ENCODE data around the gene CDKN2AIPNL. TPM values are rescaled to one million over a fixed set of nuclear protein-coding genes. Genes with fewer than 3 reads are reported as not detected.
A peak's percentile ranks its signal among the peaks of the same experiment; 100 is the strongest.

The CDKN2AIPNL gene
- polyA plus RNA-seq, 1 of the 3 experiments (the other 2 are of a cell fraction), result 23.3 TPM

DNA sequence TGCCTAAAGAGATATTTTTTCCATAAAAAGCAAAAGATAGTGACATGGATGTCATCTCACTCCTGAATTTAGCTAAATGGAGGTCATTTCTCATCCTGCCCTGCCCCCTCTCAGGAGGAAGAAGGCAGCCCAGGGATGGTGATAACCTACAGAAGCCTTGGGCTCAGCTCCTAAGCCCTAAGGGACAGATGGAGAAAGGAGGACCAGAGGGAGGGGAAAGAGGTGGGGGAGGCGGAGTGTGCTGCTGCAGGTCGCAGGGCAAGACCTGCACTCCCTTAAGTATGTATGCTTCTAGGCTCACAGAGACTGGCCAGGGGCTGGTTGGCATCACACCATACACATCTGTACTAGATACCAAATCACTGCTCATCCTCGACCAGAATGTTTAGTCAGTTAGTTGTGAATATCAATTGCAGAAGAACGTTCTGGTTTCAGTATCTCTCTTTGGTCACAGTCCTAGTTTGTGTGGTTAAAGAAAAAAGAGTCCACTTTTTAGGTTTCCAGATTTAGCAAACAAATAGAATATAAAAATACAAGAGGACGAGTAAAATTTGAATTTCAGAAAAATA, 18.4 kb upstream of the CDKN2AIPNL start:
- Histone ChIP-seq H3K9ac (no peak overlapping the region), H3K4me3 (ENCODE audit: low read depth in 2 of 2, low read length in 1 of 2) (no peak overlapping the region), H3K79me2 (ENCODE audit: insufficient read depth) (no peaks in the 10 kb centered on the region), H4K20me1 (ENCODE audit: insufficient read depth) (no peaks in the 10 kb centered on the region), H3K4me2 (no peak overlapping the region), H2AFZ (ENCODE audit: low read depth) (no peak overlapping the region), H3K4me1 (ENCODE audit: control insufficient read depth in 1 of 2, insufficient read depth in 2 of 2, low read depth in 1 of 2, low read length in 1 of 2) (peaks cover 2 to 4% of the 10 kb centered on the region in 2 experiments; a peak in 3 of 4 replicates), H3K27me3 (ENCODE audit: insufficient read depth) (no peaks in the 10 kb centered on the region), H3K36me3 (replicated peaks in 1 of 2; ENCODE audit: control insufficient read depth in 1 of 2, insufficient read depth in 2 of 2, low read length in 1 of 2) (no peaks in the 10 kb centered on the region), H3K27ac (ENCODE audit: low read depth in 2 of 2, low read length in 1 of 2) (no peak overlapping the region), H3F3A (replicated peaks; ENCODE audit: insufficient read depth) (peaks cover under 1% of the 10 kb centered on the region), H3K9me2 (no peaks in the 10 kb centered on the region), H3K9me3 (no peaks in the 10 kb centered on the region)
- WGBS (ENCODE audit: low lambda C conversion rate), result 77% methylated on average over 5 of the region's 5 CpGs
- ChIA-PET CTCF (interaction anchor here (0.7 to 3.0 kb wide), 4 partner anchors 16 to 157 kb away, joined by 3 to 14 read pairs (median 4); partner anchors contain the start of gene CDKN2AIPNL), POLR2A (interaction anchor here (0.5 kb wide), 1 partner anchor 112 kb away, joined by 3 read pairs; no protein-coding TSS in a partner anchor)
- DNase-seq, result no peak
- TF ChIP-seq RAD21 (IDR thresholded peaks at IDR 0.05; ENCODE audit: low read length), result no peak
- TF ChIP-seq POLR2AphosphoS5 (IDR thresholded peaks at IDR 0.05; ENCODE audit: low read depth, low read length), result no peak
- no peak for TF ChIP-seq RFX5 (IDR thresholded peaks at IDR 0.05; ENCODE audit: low read length)
- TF ChIP-seq RCOR1 (IDR thresholded peaks at IDR 0.05; ENCODE audit: low read length), result no peak
- no peak for TF ChIP-seq SMC3 (IDR thresholded peaks at IDR 0.05; ENCODE audit: low read depth, low read length)

DNA sequence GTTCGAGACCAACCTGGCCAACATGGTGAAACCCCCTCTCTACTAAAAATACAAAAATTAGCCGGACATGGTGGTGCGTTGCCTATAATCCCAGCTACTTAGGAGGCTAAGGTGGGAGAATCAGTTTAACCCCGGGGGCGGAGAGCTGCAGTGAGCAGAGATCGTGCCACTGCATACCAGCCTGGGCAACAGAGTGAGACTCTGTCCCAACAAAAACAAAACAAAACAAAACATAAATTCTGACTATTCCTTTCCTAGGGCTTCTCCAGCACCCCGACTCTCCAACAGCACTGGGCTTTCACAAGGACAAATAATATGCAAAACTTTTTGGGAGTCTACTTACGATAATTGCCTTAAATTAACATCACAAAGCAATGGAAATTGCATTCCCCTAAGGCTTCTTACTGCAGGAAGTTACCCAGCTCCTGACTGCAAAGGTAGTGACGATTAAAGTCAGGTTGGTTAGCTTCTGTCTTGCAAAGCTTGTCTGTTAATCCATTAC, 15.9 kb upstream of the CDKN2AIPNL start:
- Histone ChIP-seq H2AFZ (ENCODE audit: low read depth) (0 out of 2 replicates have a peak overlapping the region, but pooled peaks have one; percentile 27), H3K4me2 (no peak overlapping the region), H3F3A (replicated peaks; ENCODE audit: insufficient read depth) (no peaks in the 10 kb centered on the region), H4K20me1 (ENCODE audit: insufficient read depth) (no peaks in the 10 kb centered on the region), H3K36me3 (replicated peaks in 1 of 2; ENCODE audit: control insufficient read depth in 1 of 2, insufficient read depth in 2 of 2, low read length in 1 of 2) (no peaks in the 10 kb centered on the region), H3K9me3 (no peaks in the 10 kb centered on the region), H3K27ac (ENCODE audit: low read depth in 2 of 2, low read length in 1 of 2) (no peak overlapping the region), H3K4me1 (ENCODE audit: control insufficient read depth in 1 of 2, insufficient read depth in 2 of 2, low read depth in 1 of 2, low read length in 1 of 2) (peaks cover 0 to 4% of the 10 kb centered on the region in 2 experiments; a peak in 1 of 4 replicates), H3K9ac (no peak overlapping the region), H3K4me3 (ENCODE audit: low read depth in 2 of 2, low read length in 1 of 2) (no peak overlapping the region), H3K9me2 (no peaks in the 10 kb centered on the region), H3K27me3 (ENCODE audit: insufficient read depth) (no peaks in the 10 kb centered on the region), H3K79me2 (ENCODE audit: insufficient read depth) (no peaks in the 10 kb centered on the region)
- TF ChIP-seq REST (IDR thresholded peaks at IDR 0.05; ENCODE audit: low read depth, low read length) (no peak), RAD21 (IDR thresholded peaks at IDR 0.05; ENCODE audit: low read length) (no peak), EZH2phosphoT487 (IDR thresholded peaks at IDR 0.05; ENCODE audit: borderline replicate concordance, low read depth) (no peak), CHD2 (IDR thresholded peaks at IDR 0.05; ENCODE audit: low read length, partially characterized antibody) (no peak), SMC3 (IDR thresholded peaks at IDR 0.05; ENCODE audit: low read depth, low read length) (no peak), ZBTB33 (IDR thresholded peaks at IDR 0.05; ENCODE audit: borderline replicate concordance, low read depth) (no peak), MEF2A (IDR thresholded peaks at IDR 0.05; ENCODE audit: borderline replicate concordance, low read depth) (no peak), FOXJ3 (CRISPR knock-in tag; IDR thresholded peaks at IDR 0.05) (no peak)
- TF ChIP-seq, protein P1, sequence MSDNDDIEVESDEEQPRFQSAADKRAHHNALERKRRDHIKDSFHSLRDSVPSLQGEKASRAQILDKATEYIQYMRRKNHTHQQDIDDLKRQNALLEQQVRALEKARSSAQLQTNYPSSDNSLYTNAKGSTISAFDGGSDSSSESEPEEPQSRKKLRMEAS (IDR thresholded peaks at IDR 0.05; ENCODE audit: low read depth), result no peak
- TF ChIP-seq, protein P2, sequence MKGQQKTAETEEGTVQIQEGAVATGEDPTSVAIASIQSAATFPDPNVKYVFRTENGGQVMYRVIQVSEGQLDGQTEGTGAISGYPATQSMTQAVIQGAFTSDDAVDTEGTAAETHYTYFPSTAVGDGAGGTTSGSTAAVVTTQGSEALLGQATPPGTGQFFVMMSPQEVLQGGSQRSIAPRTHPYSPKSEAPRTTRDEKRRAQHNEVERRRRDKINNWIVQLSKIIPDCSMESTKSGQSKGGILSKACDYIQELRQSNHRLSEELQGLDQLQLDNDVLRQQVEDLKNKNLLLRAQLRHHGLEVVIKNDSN (IDR thresholded peaks at IDR 0.05; ENCODE audit: borderline replicate concordance, low read depth), result no peak
- TF ChIP-seq, protein P3, sequence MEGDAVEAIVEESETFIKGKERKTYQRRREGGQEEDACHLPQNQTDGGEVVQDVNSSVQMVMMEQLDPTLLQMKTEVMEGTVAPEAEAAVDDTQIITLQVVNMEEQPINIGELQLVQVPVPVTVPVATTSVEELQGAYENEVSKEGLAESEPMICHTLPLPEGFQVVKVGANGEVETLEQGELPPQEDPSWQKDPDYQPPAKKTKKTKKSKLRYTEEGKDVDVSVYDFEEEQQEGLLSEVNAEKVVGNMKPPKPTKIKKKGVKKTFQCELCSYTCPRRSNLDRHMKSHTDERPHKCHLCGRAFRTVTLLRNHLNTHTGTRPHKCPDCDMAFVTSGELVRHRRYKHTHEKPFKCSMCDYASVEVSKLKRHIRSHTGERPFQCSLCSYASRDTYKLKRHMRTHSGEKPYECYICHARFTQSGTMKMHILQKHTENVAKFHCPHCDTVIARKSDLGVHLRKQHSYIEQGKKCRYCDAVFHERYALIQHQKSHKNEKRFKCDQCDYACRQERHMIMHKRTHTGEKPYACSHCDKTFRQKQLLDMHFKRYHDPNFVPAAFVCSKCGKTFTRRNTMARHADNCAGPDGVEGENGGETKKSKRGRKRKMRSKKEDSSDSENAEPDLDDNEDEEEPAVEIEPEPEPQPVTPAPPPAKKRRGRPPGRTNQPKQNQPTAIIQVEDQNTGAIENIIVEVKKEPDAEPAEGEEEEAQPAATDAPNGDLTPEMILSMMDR (IDR thresholded peaks at IDR 0.05), result no peak
- CTCF ChIA-PET, result interaction anchor here (0.7 to 3.0 kb wide), 5 partner anchors 9 to 160 kb away, joined by 3 to 14 read pairs (median 3); partner anchors contain the start of gene CDKN2AIPNL
- DNase-seq, result no peak
- WGBS (ENCODE audit: low lambda C conversion rate), result 89% methylated on average over 9 of the region's 9 CpGs
- POLR2A ChIA-PET, result no interaction called here

Data from SK-N-SH (cell line).